ENCODE results near the gene CELF2.

Gene CELF2

DNA sequence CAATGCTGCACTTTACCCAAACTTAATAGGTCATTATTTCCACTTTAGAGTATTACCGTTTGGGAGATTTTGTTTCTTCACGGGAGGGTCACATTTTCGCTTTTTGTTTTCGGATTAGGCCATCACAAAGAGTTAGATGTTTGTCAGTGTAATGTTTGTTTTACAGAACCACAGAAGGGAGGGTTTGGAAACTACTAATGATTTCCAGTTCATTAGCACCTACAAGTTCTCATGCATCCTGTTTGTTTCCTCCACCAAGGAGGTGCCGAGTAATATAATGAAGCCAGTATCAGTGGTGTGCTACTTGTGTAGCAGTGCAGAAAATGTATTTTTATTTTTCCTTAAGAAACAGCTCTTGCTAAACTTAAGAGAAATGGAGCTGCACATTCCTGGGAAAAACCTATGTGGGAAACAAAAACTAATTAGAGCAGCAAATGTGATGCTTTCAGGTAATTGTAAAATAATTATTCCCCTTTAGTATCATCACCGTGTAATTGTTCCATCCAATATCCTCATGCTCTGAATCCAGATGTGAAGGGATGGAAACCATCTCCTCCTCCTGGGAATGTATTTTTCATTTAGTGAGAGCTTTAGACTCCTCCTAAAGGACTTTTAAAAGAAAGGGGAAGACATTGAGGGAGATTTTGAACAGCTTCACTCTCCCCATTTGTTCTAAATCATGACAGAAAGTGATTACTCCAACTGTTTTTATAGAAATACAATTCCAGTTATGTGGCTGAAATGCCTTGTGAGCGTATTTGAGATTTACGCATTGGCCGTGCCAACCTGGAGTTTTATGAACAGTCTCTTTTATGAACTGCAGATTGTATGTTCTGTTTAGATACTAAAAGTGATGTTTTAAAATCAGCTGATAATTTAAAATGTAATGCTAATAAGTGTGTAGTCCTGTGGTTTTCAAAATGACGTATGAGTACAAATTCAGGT lies 5.6 kb downstream of the CELF2 start:
- DNase-seq (ENCODE audit: low read depth), result no peak

GRCh38 chr10:11024596-11024995 lies 6.9 kb downstream of the CELF2 start:
- no peak for DNase-seq (ENCODE audit: low read depth)

DNA sequence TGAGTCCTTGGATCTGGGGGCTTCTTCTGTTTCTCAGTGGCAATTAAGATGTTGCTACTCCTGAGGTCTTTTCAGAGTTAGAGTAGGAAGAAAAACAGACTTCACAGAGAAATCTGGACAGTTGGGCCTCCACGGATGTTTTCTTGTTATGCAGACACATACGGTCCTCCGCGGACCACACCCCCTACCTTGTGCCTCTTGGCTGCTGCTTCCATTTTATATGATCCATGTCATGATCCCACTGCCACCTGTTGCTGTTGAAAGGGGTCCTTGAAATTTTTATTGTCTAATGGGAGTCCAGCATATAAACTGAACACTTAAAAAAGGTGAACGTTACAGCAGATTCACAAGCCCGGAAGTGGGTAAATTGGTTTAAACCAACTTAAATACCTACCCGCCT lies 8.3 kb downstream of the CELF2 start:
- no peak for DNase-seq (ENCODE audit: low read depth)

- no peak for DNase-seq (ENCODE audit: low read depth)
Measured at GRCh38 chr10:11026773-11027172, 9.1 kb downstream of the CELF2 start.

DNA sequence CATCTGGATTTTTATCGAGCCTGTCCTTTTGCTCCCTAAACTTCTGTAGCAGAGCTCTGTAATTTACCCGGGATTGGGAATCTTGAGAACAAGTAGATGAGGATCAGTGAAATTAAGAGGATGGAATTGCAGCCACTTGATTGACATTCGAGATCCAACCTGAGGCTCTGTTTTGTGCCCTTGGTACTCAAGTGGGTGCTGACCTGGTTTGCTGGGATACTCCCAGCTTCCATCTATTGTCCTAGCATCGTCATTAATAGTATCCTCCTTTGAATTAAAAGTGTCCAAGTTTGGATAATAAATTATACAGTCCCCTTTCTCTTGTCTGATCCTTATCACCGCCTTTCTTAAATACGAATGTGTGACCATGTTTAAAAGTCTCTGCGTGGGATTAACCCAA lies 17.1 kb downstream of the CELF2 start:
- DNase-seq (ENCODE audit: low read depth), result no peak

- no peak for DNase-seq (ENCODE audit: low read depth)
Measured at GRCh38 chr10:11035301-11035991, 17.8 kb downstream of the CELF2 start.

- DNase-seq (ENCODE audit: low read depth), result no peak
Measured at GRCh38 chr10:11036424-11037011, 18.8 kb downstream of the CELF2 start.

DNA sequence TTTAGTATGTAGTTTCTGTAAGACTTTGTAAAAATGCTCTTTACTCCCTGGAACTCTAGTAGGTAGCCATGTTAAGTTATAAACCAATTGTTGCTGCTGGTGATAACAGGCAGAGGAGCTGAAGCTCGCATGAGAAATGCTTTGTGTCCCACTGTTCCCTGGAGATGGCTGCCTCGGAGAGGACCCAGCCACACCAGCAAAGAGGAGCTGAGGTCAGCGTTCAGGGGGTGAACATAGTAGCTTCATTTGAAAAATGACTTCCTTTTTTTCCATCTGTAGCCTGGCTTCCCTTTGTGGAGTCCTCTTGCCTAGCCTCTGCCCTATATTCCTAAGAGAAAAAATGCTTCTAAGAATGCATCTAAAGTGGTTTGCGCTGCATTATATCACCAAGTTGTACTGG lies 20.3 kb downstream of the CELF2 start:
- DNase-seq (ENCODE audit: low read depth), result no peak

DNA sequence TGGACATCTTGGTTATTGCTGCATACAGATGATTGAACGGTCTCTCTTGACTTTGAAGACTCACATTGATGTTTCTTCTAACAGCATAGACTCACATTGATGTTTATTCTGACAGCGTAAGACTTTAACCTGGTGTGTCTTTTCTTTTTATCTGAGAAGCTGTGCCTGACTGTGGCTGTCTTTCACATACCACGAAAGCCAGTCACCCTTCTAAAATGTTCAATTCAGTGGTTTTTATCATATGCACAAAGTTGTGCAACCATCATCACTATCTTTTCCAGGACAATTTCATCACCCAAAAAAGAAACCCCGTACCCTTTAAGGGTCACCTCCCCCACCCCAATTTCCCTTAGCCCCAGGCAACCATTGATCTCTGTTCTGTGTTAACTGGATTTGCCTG lies 24.7 kb downstream of the CELF2 start:
- no peak for DNase-seq (ENCODE audit: low read depth)

GRCh38 chr10:11043039-11043438 lies 25.4 kb downstream of the CELF2 start:
- no peak for DNase-seq (ENCODE audit: low read depth)

DNA sequence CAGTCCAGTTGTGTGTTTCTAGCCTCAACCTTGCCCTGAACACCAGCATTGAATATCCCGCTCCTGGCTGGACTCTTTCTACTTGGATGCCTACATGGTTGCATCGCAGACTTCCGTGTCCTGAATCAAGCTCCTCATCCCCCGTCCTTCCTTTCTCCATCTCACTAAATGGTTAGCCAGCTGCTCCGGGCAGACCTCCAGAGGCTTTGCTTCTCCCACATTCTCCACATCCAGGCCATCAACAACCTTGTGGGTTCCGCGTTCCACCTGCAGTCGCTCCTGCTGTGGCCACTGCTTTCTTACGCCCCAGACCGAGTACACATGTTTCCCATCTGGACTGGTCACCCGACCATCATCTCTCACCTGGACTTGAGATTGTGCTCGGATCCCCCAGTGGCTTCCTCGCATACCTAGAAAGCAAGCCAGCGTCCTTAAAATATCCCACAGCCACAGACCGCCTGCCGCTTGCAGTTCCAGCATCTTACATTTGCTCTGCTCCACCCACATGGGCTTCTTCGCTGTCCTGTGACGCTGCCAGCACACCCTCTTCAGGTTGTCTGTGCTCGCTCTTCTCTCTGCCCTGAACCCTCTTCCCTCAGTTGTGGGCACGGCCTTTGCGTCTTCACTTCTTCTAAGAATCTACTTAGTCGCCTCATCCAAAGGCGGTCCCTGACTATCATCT lies 25.9 kb downstream of the CELF2 start:
- no peak for DNase-seq (ENCODE audit: low read depth)

GRCh38 chr10:11045487-11045886 lies 27.8 kb downstream of the CELF2 start:
- DNase-seq (ENCODE audit: low read depth), result no peak

DNA sequence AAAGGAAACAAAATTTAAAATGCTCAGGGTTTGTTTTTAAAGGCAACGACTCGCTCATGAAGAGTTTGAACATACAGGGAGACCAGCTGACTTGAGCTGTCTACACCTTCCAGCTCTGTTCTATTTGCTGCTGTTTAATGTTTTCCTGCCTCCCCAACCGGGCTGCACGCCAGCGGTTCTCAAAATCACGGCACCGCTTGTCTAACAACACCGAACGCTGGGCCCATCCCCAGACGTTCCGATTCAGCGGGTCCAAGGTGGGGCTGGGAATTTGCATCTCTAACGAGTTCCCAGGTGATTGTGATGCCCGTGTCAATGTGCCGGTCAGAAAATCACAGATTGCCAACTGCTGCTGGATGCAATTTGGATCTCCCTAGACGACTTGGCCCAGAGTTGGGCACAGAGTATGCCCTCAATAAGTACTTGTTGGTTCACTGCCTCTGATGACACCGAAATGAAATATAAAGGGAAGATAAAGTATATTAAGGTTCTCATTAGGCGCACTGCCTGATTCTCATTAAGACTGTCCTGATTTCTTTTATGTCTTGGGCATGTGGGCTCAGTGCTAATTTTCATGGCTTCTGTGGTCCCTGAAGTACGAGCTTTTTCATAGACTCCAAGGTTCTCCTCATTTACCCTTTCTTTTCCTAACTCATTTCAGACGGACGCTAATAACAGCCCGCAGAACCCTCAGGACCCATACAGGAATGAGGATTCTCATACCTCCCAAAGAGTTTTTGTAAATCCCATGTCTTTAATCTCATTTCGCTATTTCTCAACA lies 28.5 kb downstream of the CELF2 start:
- no peak for DNase-seq (ENCODE audit: low read depth)

GRCh38 chr10:11046776-11047160 lies 29.1 kb downstream of the CELF2 start:
- no peak for DNase-seq (ENCODE audit: low read depth)

DNA sequence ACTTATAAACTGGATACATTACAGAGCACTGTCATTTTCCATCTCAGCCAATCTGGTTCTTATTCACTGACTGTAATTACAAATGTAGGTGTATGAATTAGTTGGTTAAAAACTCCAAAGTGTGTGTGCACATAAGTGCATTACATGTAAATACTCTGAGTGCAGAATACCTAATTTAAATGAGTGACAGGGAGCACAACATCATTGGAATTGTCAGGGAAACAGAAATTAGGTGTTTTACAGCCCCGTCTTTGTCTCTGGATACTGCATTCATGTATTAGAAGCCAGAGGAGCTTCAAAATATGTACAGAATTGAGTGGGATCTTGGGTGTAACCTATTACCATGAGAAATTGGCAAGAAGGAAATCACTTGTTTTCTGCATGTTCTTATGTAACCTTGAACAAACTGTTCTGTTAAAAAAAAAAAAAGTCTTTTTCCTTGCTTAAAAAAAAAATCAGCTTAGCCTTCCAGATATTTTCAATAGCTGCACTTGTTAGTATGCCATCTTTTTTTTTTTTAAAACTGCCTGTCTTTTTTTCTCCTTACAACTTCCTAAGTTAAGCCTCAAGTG lies 31.1 kb downstream of the CELF2 start:
- no peak for DNase-seq (ENCODE audit: low read depth)

GRCh38 chr10:11049806-11050205 lies 32.1 kb downstream of the CELF2 start:
- no peak for DNase-seq (ENCODE audit: low read depth)

- DNase-seq (ENCODE audit: low read depth), result no peak
Measured at GRCh38 chr10:11050301-11051287, 32.9 kb downstream of the CELF2 start.

GRCh38 chr10:11057018-11057417 lies 39.3 kb downstream of the CELF2 start:
- DNase-seq (ENCODE audit: low read depth), result no peak

DNA sequence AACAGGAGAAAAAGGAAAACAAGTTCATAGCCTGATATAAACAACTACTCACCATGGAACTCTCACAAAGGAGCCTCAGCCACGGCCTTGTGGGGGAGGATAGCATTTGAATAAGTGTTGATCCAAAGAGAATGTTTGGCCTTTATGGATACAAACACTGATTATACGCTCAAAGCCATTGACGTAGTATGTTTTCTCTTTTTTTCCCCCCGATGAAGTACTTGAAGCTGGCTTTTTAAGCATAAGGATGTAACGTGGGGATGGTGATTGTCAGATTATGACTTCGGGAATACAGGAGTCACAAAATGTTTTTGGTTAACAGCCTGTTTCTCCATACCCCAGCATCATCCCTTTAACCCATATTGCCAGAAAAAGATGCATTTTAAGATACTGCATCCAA lies 39.8 kb downstream of the CELF2 start:
- no peak for DNase-seq (ENCODE audit: low read depth)

DNA sequence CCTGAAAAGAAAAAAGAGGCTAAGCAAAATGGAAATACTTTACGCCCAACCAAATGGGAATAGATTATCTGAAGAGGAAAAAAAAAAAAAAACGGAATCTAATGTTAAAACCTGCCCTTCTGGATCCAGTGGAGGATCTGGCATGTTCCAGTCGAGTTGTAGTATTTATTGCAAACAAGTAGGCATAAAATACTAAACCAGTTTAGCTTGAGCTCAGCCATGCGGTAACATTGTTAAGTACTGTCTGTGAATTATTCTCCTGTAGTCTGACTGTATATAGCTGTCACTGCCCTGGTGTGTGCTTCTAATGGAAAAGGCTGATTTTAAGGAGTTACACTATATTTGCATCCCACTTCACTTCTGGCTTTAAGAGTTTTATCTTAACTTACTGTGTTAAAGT lies 40.3 kb downstream of the CELF2 start:
- DNase-seq (ENCODE audit: low read depth), result no peak

Data from stimulated activated CD8-positive, alpha-beta memory T cell treated with anti-CD3 and anti-CD28 coated beads, Interleukin-15, amount 100 ng/mL, for 1 hour (primary cell).